Measurements from ENCODE around the gene ZNF394. TPM values are rescaled to one million over a fixed set of nuclear protein-coding genes. Genes with fewer than 3 reads are reported as not detected.
"Not testable (repeated sequence)": the region's sequence is repeated elsewhere in the genome, so short reads cannot be mapped to it uniquely, and the experiment has no call there.

ZNF394 gene
- 22.9 TPM for polyA plus RNA-seq
- long read RNA-seq, donor 1, partial matches to known transcripts = 0 of 3 reads
- long read RNA-seq, donor 1, other reads (novel, unspliced or antisense) = 0 of 3 reads
- long read RNA-seq, donor 2, transcript ZNF394-201 (3 exons, 2,179 nt) = major isoform, 10 of 15 reads
- long read RNA-seq, donor 2, partial matches to known transcripts = 0 of 15 reads
- long read RNA-seq, donor 2, other reads (novel, unspliced or antisense) = 0 of 15 reads
- long read RNA-seq, donor 3, transcript ZNF394-201 (3 exons, 2,179 nt) = major isoform, 8 of 12 reads
- long read RNA-seq, donor 3, partial matches to known transcripts = 0 of 12 reads
- long read RNA-seq, donor 3, other reads (novel, unspliced or antisense) = 0 of 12 reads
- long read RNA-seq, donor 4, partial matches to known transcripts = 0 of 1 reads
- long read RNA-seq, donor 4, other reads (novel, unspliced or antisense) = 0 of 1 reads
- long read RNA-seq, donor 5, partial matches to known transcripts = 0 of 5 reads
- long read RNA-seq, donor 5, other reads (novel, unspliced or antisense) = 0 of 5 reads
- long read RNA-seq, donor 6, partial matches to known transcripts = 0 of 7 reads
- long read RNA-seq, donor 6, other reads (novel, unspliced or antisense) = 0 of 7 reads
- long read RNA-seq, donor 7, partial matches to known transcripts = 0 of 1 reads
- long read RNA-seq, donor 7, other reads (novel, unspliced or antisense) = 0 of 1 reads
- long read RNA-seq, donor 8, transcript ZNF394-206 (2 exons, 1,619 nt) = major isoform, 5 of 11 reads
- long read RNA-seq, donor 8, transcript ZNF394-201 (3 exons, 2,179 nt) = major isoform, 5 of 11 reads
- long read RNA-seq, donor 8, partial matches to known transcripts = 0 of 11 reads
- long read RNA-seq, donor 8, other reads (novel, unspliced or antisense) = 0 of 11 reads
- long read RNA-seq, donor 9, partial matches to known transcripts = 0 of 3 reads
- long read RNA-seq, donor 9, other reads (novel, unspliced or antisense) = 0 of 3 reads
- long read RNA-seq, donor 10, transcript ZNF394-201 (3 exons, 2,179 nt) = major isoform, 10 of 14 reads
- long read RNA-seq, donor 10, partial matches to known transcripts = 0 of 14 reads
- long read RNA-seq, donor 10, other reads (novel, unspliced or antisense) = 0 of 14 reads
- long read RNA-seq, donor 11, transcript ZNF394-201 (3 exons, 2,179 nt) = major isoform, 5 of 7 reads
- long read RNA-seq, donor 11, partial matches to known transcripts = 0 of 7 reads
- long read RNA-seq, donor 11, other reads (novel, unspliced or antisense) = 0 of 7 reads

- peaks cover 16% of the 10 kb centered on the region for H3K36me3 ChIP-seq (ENCODE audit: control insufficient read depth, insufficient read depth, low read length)
- 0% methylated on average over 3 of the region's 68 CpGs for WGBS (ENCODE audit: insufficient coverage, low lambda C conversion rate)
- no peaks in the 10 kb centered on the region for H3K27me3 ChIP-seq (ENCODE audit: control insufficient read depth, insufficient read depth, low read length)
- H3K9me3 ChIP-seq (ENCODE audit: control insufficient read depth, low read depth, low read length) = peaks cover 6% of the 10 kb centered on the region
- peak; percentile 90 to 95 for DNase-seq
- peak within 1 kb of the TSS; percentile 94 for H3K27ac ChIP-seq (ENCODE audit: low read length)
- peak within 1 kb of the TSS; percentile 69 for H3K4me3 ChIP-seq (ENCODE audit: low read length)
- H3K4me1 ChIP-seq (ENCODE audit: control insufficient read depth, insufficient read depth, low read length) = peaks cover 5% of the 10 kb centered on the region
Measured at GRCh38 chr7:99499721-99500636, at the start of gene ZNF394. ZNF394 (minus strand) TSS chr7:99500281; CDS start chr7:99500093, 188 bp downstream.

- WGBS (ENCODE audit: insufficient coverage, low lambda C conversion rate) = no CpG with 5 or more reads among the region's 2 CpGs
Measured at GRCh38 chr7:99549545-99549944, 49.5 kb upstream of the ZNF394 start.

DNA sequence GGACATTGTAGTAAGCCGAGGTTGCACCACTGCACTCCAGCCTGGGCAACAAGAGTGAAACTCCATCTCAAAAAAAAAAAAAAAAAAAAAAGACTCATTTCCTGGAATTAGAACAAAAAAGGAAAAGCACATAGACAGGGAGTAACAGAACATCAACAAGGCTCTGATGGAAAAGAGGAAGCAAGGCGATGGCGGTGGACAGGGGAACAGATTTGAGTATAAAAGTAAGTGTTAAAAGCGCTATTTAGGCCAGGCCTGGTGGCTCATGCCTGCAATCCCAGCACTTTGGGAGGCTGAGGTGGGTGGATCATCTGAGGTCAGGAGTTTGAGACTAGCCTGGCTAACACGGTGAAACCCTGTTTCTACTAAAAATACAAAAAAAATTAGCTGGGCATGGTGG, 45.2 kb upstream of the ZNF394 start:
- Histone ChIP-seq H3K9me3 (ENCODE audit: control insufficient read depth, low read depth, low read length) (peaks cover 35% of the 10 kb centered on the region), H3K36me3 (ENCODE audit: control insufficient read depth, insufficient read depth, low read length) (peaks cover 11% of the 10 kb centered on the region)
- not testable (repeated sequence) for H3K27me3 ChIP-seq (ENCODE audit: control insufficient read depth, insufficient read depth, low read length); H3K4me3 ChIP-seq (ENCODE audit: low read length); H3K4me1 ChIP-seq (ENCODE audit: control insufficient read depth, insufficient read depth, low read length); DNase-seq; H3K27ac ChIP-seq (ENCODE audit: low read length)
- 100% methylated on average over 2 of the region's 5 CpGs for WGBS (ENCODE audit: insufficient coverage, low lambda C conversion rate)

More at GRCh38 chr7:99549545-99549944, 49.5 kb upstream of the ZNF394 start:
- H3K9me3 ChIP-seq (ENCODE audit: control insufficient read depth, low read depth, low read length); H3K4me3 ChIP-seq (ENCODE audit: low read length); H3K4me1 ChIP-seq (ENCODE audit: control insufficient read depth, insufficient read depth, low read length); H3K27me3 ChIP-seq (ENCODE audit: control insufficient read depth, insufficient read depth, low read length); H3K27ac ChIP-seq (ENCODE audit: low read length); DNase-seq: not testable (repeated sequence)
- peaks cover 11% of the 10 kb centered on the region for H3K36me3 ChIP-seq (ENCODE audit: control insufficient read depth, insufficient read depth, low read length)

GRCh38 chr7:99543916-99544315, 43.8 kb upstream of the ZNF394 start:
- Histone ChIP-seq H3K27me3 (ENCODE audit: control insufficient read depth, insufficient read depth, low read length) (no peaks in the 10 kb centered on the region), H3K4me3 (ENCODE audit: low read length) (no peak overlapping the region), H3K27ac (ENCODE audit: low read length) (no peak overlapping the region), H3K36me3 (ENCODE audit: control insufficient read depth, insufficient read depth, low read length) (peaks cover 11% of the 10 kb centered on the region), H3K9me3 (ENCODE audit: control insufficient read depth, low read depth, low read length) (peaks cover 42% of the 10 kb centered on the region), H3K4me1 (ENCODE audit: control insufficient read depth, insufficient read depth, low read length) (no peaks in the 10 kb centered on the region)
- DNase-seq = no peak
- no CpG with 5 or more reads among the region's 6 CpGs for WGBS (ENCODE audit: insufficient coverage, low lambda C conversion rate)

GRCh38 chr7:99543081-99543671, 43.1 kb upstream of the ZNF394 start:
- H3K36me3 ChIP-seq (ENCODE audit: control insufficient read depth, insufficient read depth, low read length) = peaks cover 9% of the 10 kb centered on the region
- H3K4me3 ChIP-seq (ENCODE audit: low read length) = no peak overlapping the region
- no peak overlapping the region for H3K27ac ChIP-seq (ENCODE audit: low read length)
- H3K27me3 ChIP-seq (ENCODE audit: control insufficient read depth, insufficient read depth, low read length) = no peaks in the 10 kb centered on the region
- peaks cover 39% of the 10 kb centered on the region for H3K9me3 ChIP-seq (ENCODE audit: control insufficient read depth, low read depth, low read length)
- no peaks in the 10 kb centered on the region for H3K4me1 ChIP-seq (ENCODE audit: control insufficient read depth, insufficient read depth, low read length)
- no peak for DNase-seq
- WGBS (ENCODE audit: insufficient coverage, low lambda C conversion rate) = no CpG with 5 or more reads among the region's 34 CpGs

DNA sequence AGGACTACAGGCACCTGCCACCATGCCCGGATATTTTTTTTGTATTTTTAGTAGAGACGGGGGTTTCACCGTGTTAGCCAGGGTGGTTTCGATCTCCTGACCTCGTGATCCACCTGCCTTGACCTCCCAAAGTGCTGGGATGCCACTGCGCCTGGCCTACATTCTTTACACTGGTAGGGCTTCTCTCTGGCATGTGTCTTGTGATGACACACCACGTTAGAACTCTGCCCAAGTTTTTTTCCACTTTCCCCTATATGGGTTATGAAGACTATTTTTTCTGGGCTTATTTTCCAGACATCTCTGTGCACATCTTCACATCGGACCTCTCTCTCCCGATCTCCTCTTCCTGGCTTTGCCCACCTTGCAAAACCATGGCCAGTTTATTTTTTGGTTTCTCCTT, 41.1 kb upstream of the ZNF394 start:
- WGBS (ENCODE audit: insufficient coverage, low lambda C conversion rate) = 84% methylated on average over 4 of the region's 9 CpGs
- no peak for DNase-seq
- Histone ChIP-seq H3K4me1 (ENCODE audit: control insufficient read depth, insufficient read depth, low read length) (no peaks in the 10 kb centered on the region), H3K27ac (ENCODE audit: low read length) (no peak overlapping the region), H3K36me3 (ENCODE audit: control insufficient read depth, insufficient read depth, low read length) (no peaks in the 10 kb centered on the region), H3K9me3 (ENCODE audit: control insufficient read depth, low read depth, low read length) (peaks cover 46% of the 10 kb centered on the region), H3K27me3 (ENCODE audit: control insufficient read depth, insufficient read depth, low read length) (no peaks in the 10 kb centered on the region), H3K4me3 (ENCODE audit: low read length) (no peak overlapping the region)

DNA sequence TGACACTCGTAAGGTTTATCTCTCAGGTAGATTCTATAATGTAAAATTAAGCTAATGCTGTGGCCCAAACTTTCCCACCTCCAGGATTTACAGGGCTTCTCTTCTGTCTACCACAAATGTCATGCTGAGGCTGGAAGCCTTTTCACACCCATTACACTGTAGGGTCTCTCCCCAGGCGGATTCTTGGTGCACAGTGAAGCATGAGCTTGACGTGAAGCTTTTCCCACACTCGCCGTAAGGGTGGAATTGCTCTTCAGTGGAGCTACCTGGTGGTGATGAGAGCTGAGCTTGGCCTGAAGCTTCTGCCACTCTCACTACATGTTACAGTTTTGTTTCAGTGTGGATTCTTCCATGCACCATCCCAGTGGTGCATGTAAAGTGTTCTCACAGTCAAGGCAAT, 40.5 kb upstream of the ZNF394 start:
- DNase-seq = no peak
- Histone ChIP-seq H3K36me3 (ENCODE audit: control insufficient read depth, insufficient read depth, low read length) (no peaks in the 10 kb centered on the region), H3K27me3 (ENCODE audit: control insufficient read depth, insufficient read depth, low read length) (no peaks in the 10 kb centered on the region), H3K4me3 (ENCODE audit: low read length) (no peak overlapping the region), H3K4me1 (ENCODE audit: control insufficient read depth, insufficient read depth, low read length) (no peaks in the 10 kb centered on the region), H3K9me3 (ENCODE audit: control insufficient read depth, low read depth, low read length) (peaks cover 46% of the 10 kb centered on the region), H3K27ac (ENCODE audit: low read length) (no peak overlapping the region)
- WGBS (ENCODE audit: insufficient coverage, low lambda C conversion rate) = 100% methylated on average over 1 of the region's 5 CpGs

DNA sequence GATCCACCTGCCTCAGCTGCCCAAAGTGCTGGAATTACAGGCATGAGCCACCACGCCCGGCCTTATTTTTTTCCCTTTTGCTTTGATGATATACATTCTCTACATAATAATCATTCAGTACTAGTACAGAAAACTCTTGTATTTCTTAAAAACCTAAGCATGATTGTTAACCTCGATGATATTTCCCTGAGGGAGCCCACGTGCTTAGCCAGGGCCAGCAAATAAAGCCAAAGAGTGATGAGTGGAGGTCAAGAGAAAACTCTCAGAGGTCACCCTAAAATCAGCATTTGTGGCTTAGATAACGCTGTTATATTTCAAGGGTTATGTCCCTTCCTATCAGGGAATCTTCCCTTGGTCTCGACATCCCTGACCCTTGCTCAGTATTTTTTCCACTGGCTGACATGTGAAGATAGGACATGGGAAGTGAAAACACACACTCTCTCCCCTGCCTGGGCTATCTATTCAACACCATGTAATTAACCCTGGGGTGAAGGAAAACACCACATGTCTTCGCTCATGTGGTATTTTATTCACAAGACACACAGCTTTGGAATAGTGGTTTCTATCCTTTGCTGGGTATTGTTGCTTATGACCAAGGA, 39.2 kb upstream of the ZNF394 start:
- Histone ChIP-seq H3K4me3 (ENCODE audit: low read length) (no peak overlapping the region), H3K27me3 (ENCODE audit: control insufficient read depth, insufficient read depth, low read length) (no peaks in the 10 kb centered on the region), H3K4me1 (ENCODE audit: control insufficient read depth, insufficient read depth, low read length) (no peaks in the 10 kb centered on the region), H3K36me3 (ENCODE audit: control insufficient read depth, insufficient read depth, low read length) (no peaks in the 10 kb centered on the region), H3K9me3 (ENCODE audit: control insufficient read depth, low read depth, low read length) (peaks cover 50% of the 10 kb centered on the region), H3K27ac (ENCODE audit: low read length) (no peak overlapping the region)
- WGBS (ENCODE audit: insufficient coverage, low lambda C conversion rate) = 85% methylated on average over 3 of the region's 7 CpGs
- no peak for DNase-seq

DNA sequence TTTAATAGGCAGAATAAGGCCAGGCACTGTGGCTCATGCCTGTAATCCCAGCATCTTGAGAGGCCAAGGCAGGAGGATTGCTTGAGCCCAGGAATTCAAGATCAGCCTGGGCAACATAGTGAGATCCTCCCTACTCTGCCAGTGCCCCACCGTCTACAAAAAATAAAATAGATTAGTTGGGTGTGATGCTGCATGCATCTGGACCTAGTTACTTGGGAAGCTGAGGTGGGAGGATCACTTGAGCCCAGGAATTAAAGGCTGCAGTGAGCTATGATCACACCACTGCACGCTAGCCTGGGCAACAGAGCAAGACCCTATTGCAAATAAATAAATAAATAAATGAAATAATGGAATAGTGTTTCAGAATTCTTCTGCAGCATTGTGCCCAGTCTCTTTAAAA, 35.6 kb upstream of the ZNF394 start:
- H3K27ac ChIP-seq (ENCODE audit: low read length) = no peak overlapping the region
- DNase-seq = no peak
- peaks cover 17% of the 10 kb centered on the region for H3K36me3 ChIP-seq (ENCODE audit: control insufficient read depth, insufficient read depth, low read length)
- H3K9me3 ChIP-seq (ENCODE audit: control insufficient read depth, low read depth, low read length) = peaks cover 41% of the 10 kb centered on the region
- H3K4me1 ChIP-seq (ENCODE audit: control insufficient read depth, insufficient read depth, low read length) = no peaks in the 10 kb centered on the region
- no peak overlapping the region for H3K4me3 ChIP-seq (ENCODE audit: low read length)
- H3K27me3 ChIP-seq (ENCODE audit: control insufficient read depth, insufficient read depth, low read length) = no peaks in the 10 kb centered on the region
- no CpG with 5 or more reads among the region's 2 CpGs for WGBS (ENCODE audit: insufficient coverage, low lambda C conversion rate)

Measured in large intestine (tissue), 12 donors.